COLO829 (cell line): Measurements from ENCODE around the gene ASIC3.

Source experiments
- DNase-seq: peaks from one replicate; pipeline ENCODE4 v3.0.0; 2012; ENCODE audit warnings: low spot score

ASIC3 gene

GRCh38 chr7:151085691-151086620 lies 37.6 kb downstream of the ASIC3 start, which contains the start of gene AGAP3:
TSS of gene AGAP3 (plus strand) at chr7:151086475. CDS start at chr7:151086742, 267 bp downstream.
- DNase-seq = peak; percentile 49

GRCh38 chr7:151086802-151087244 lies 38.5 kb downstream of the ASIC3 start:
- no peak for DNase-seq

GRCh38 chr7:151087245-151088018 lies 39.1 kb downstream of the ASIC3 start:
- DNase-seq = no peak

GRCh38 chr7:151088019-151088855 lies 39.9 kb downstream of the ASIC3 start:
- no peak for DNase-seq

GRCh38 chr7:151088856-151089699 lies 40.7 kb downstream of the ASIC3 start:
- DNase-seq = peak; percentile 45

- no peak for DNase-seq
Observed at GRCh38 chr7:151089893-151090730, 41.8 kb downstream of the ASIC3 start.

GRCh38 chr7:151091003-151091402 lies 42.7 kb downstream of the ASIC3 start:
- no peak for DNase-seq

GRCh38 chr7:151091431-151091830 lies 43.1 kb downstream of the ASIC3 start:
- no peak for DNase-seq

GRCh38 chr7:151091988-151092387 lies 43.7 kb downstream of the ASIC3 start:
- no peak for DNase-seq

- no peak for DNase-seq
Observed at GRCh38 chr7:151093748-151094147, 45.4 kb downstream of the ASIC3 start.

- no peak for DNase-seq
Observed at GRCh38 chr7:151094675-151095074, 46.3 kb downstream of the ASIC3 start.

- DNase-seq = no peak
Observed at GRCh38 chr7:151095123-151095797, 46.9 kb downstream of the ASIC3 start.

GRCh38 chr7:151095828-151096475 lies 47.6 kb downstream of the ASIC3 start:
- no peak for DNase-seq

- DNase-seq = no peak
Observed at GRCh38 chr7:151099486-151100211, 51.3 kb downstream of the ASIC3 start.

GRCh38 chr7:151100921-151101320 lies 52.6 kb downstream of the ASIC3 start:
- DNase-seq = no peak

GRCh38 chr7:151101621-151102396 lies 53.5 kb downstream of the ASIC3 start:
- no peak for DNase-seq
